GM21447 (cell line): Measurements from ENCODE around the gene PSENEN.
"Not testable (repeated sequence)": the region's sequence is repeated elsewhere in the genome, so short reads cannot be mapped to it uniquely, and the experiment has no call there.

Experiments
- ATAC-seq: cut with Tn5 transposase; IDR thresholded peaks from one replicate; pipeline ENCODE4 v1.9.1; 2021; ENCODE audit not compliant: unreplicated experiment

PSENEN gene

GRCh38 chr19:35768082-35768421 lies 22.6 kb downstream of the PSENEN start:
- no peak for ATAC-seq

- ATAC-seq: not testable (repeated sequence)
Observed at GRCh38 chr19:35772362-35772761, 26.9 kb downstream of the PSENEN start.

GRCh38 chr19:35773020-35773806 lies 27.8 kb downstream of the PSENEN start:
- ATAC-seq: no peak

GRCh38 chr19:35774274-35775045 lies 29.0 kb downstream of the PSENEN start:
- no peak for ATAC-seq

GRCh38 chr19:35775046-35775297 lies 29.5 kb downstream of the PSENEN start:
- ATAC-seq: no peak

- peak; percentile 94 for ATAC-seq
Observed at GRCh38 chr19:35775298-35776101, 30.0 kb downstream of the PSENEN start, which contains the start of gene ARHGAP33. Gene ARHGAP33, plus strand, starts transcription at chr19:35775564. Its CDS starts 95 bp downstream, at chr19:35775659.

- ATAC-seq: no peak
Observed at GRCh38 chr19:35776102-35776788, 30.8 kb downstream of the PSENEN start.

- no peak for ATAC-seq
Observed at GRCh38 chr19:35777086-35777841, 31.8 kb downstream of the PSENEN start.

GRCh38 chr19:35777961-35778360 lies 32.5 kb downstream of the PSENEN start:
- ATAC-seq: no peak

- ATAC-seq: no peak
Observed at GRCh38 chr19:35779033-35779432, 33.6 kb downstream of the PSENEN start.

GRCh38 chr19:35780058-35780457 lies 34.6 kb downstream of the PSENEN start:
- no peak for ATAC-seq

- ATAC-seq: no peak
Observed at GRCh38 chr19:35780717-35781116, 35.3 kb downstream of the PSENEN start.

- no peak for ATAC-seq
Observed at GRCh38 chr19:35781650-35782049, 36.2 kb downstream of the PSENEN start.

- ATAC-seq: no peak
Observed at GRCh38 chr19:35782589-35782988, 37.1 kb downstream of the PSENEN start.

- ATAC-seq: no peak
Observed at GRCh38 chr19:35783469-35784434, 38.3 kb downstream of the PSENEN start.

- no peak for ATAC-seq
Observed at GRCh38 chr19:35784503-35785338, 39.3 kb downstream of the PSENEN start.

GRCh38 chr19:35785339-35785627 lies 39.8 kb downstream of the PSENEN start:
- no peak for ATAC-seq

GRCh38 chr19:35786299-35787160 lies 41.1 kb downstream of the PSENEN start:
- no peak for ATAC-seq
